GM19438 (cell line): ENCODE measurements around the gene ARHGAP21.
"Not testable (repeated sequence)": the region's sequence is repeated elsewhere in the genome, so short reads cannot be mapped to it uniquely, and the experiment has no call there.

Source experiments
- ATAC-seq: cut with Tn5 transposase; IDR thresholded peaks from one replicate; pipeline ENCODE4 v1.9.1; 2021; ENCODE audit warnings: low read depth; ENCODE audit not compliant: unreplicated experiment

Gene ARHGAP21

DNA sequence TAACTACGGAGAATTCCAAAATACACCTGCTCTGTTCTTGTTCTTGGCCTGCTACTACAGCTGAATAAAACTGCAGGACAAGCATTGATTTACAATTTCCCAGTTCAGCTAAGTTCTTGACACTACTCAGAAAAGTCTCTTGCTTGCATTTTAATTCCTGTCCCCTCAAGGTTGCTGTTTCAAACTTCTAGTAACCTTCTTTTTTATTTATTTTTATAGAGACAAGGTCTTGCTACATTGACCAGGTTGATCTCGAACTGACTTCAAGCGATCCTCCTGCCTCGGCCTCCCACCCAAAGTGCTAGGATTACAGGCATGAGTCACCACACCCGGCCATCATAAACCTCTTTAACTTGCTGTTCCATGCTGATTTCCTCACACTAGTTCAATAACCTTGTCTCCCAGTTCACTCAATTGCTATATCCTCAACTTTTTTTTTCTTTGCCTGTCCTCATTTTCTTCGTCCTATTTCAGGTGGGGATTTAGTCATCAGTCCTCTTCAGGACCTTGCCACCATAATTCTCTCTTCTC is 79.9 kb downstream of the ARHGAP21 start:
- peak; percentile 2 for ATAC-seq

DNA sequence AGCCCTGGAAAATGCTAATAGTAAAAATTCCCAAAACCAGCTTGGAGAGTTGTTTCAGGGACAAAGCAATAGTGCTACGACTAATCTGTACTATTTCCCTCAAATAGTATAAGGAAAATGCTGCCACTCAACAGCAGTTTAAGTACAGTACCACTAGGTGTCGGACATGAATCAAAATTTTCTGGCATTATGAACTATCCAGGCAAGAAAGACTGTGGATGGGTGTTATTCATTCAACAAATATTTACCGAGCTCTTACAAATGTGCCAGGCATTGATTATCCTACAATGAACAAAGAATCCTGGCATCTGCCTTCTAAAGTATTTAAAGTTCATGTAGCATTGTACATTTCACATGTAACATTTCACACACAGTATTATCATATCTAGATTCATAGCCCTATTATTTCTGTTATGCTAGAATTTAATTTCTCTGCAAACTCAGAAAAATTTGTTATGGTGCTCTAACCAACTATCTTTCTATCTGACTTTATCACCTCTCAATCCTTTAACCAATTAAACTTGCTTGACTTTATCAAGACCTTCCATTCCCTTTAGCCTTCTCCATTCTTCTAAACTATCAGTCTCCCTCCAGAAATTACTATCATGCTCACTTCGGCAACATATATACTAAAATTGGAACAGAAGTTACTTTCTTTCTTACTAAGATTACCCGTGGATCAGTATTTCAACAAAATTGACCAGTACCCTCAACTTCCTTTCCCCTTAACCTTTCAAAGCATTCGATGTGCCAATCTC is 80.6 kb downstream of the ARHGAP21 start:
- ATAC-seq, result peak; percentile 66

DNA sequence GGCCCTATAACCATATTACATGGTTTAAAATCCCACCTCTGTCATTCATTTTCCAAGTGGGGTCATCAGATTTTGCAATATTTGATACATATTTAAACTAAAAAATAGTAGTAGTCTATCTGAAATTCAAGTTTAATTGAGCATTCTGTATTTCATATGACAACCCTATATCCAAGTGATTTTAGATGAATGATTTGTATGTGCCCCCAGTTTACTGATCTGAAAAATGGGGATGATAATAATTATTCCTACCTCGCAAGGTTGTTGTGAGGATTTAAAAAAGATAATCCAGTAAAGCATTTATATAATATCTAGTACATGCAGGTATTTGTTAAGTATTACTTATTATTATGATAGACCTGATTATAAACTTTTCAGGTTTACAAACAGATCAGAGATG is 84.6 kb downstream of the ARHGAP21 start:
- ATAC-seq, result no peak

DNA sequence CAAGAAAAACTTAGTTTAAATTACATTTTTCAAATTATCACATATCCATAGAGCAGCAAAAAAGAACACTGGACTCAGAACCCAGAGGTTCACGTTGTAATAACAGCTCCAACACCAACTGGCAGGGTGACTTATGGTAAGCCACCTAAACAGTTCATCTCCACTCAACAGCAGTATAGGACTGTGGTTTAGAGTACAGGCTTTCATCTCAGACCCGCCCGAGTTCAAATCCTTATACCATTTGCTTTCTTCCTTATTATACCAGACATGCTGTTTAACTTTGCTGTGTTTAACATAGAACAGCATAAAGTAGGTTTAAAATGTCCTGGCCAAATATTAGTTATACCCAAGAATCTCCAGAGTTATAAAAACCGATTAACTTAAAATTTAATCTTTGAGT is 97.9 kb downstream of the ARHGAP21 start:
- no peak for ATAC-seq

DNA sequence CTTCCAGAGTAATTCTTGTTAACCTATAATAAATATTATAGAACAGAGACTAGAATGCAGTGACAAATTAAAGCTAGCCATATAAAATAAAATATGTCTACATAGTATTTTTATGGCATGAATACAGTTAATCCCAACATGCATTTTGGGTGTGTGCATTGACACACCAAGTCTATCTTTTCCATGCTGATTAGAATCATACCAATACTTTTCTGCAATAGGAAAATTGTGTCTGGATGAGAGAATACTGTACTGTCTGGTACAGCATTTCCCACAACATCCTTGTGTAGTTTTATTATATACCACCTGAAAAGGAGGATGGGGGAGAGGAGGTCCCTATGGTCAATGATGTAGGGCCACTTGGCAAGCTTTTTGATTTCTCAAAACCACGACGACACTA is 100.3 kb downstream of the ARHGAP21 start:
- ATAC-seq, result no peak

DNA sequence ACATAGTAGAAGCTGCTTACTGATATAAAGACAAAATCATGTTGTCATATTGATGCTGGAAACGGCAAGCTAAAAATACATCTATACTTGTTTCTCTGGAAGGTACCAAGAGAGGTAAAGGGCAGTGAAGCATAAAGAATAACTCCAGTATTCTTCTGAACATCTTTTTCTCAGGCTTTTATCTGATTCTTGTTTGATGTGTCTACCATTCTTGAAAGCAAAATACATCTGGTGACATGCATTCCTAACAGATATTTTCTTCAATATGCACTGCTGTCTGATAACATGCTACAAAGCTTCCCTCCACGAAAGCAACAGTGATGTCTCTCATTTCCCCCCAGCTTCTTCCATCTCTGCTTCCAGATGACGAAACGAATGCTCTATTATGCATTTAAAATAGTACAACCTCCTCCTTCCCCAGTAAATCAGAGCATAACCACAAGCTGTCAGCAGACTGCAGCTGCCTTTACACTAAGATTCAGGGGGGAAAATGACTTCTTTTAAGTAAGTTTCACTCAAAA is 100.8 kb downstream of the ARHGAP21 start:
- ATAC-seq, result no peak

DNA sequence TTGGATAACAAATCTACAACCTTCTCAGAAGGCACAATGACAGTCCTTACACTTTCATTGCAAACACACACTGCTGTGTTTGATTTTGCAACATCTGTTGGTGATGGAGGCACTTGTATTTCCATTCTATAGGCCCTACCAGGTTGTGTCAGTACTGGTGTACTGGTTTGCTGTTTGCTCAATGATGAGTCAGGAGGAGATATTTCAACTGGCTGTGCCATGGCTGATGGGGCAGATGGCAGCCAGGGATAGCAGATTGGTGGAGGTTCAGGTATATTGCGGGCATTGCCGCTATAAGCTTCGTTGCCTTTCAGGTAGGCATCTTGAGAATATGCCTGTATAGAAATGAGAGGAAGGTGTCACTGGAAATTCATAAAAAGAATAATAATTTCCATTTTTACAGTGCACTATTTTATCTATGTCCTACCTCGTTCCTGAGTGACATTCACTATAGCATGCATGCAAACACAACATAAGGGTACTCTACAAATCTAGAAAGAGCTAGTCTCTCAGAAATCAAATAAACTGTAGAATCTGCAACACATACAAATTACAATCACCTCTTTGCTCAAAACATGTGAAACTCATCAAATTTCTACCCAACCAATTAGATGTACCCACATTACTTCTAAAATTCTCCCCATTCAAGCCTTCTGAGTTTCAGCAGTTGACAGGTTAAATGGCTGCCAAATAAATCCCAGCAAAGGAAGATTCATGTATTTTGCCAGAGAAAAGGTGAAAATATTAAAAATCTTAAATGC is 102.5 kb downstream of the ARHGAP21 start:
- ATAC-seq, result not testable (repeated sequence)

DNA sequence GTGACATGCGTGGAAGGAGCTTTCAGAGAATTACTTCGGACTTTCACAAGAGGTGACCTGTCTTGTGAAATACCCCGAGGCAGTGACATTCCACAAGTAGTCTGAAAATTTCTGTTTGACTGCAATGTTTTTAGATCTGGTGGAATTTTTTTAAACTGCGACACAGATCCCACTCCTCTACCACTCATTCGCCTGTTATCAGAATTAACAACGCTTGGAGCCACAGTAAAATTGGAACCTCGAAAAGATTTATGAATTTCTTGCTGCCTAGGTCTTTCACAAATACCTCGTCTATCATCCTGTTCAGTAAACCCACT is 103.7 kb downstream of the ARHGAP21 start:
- ATAC-seq, result not testable (repeated sequence)

DNA sequence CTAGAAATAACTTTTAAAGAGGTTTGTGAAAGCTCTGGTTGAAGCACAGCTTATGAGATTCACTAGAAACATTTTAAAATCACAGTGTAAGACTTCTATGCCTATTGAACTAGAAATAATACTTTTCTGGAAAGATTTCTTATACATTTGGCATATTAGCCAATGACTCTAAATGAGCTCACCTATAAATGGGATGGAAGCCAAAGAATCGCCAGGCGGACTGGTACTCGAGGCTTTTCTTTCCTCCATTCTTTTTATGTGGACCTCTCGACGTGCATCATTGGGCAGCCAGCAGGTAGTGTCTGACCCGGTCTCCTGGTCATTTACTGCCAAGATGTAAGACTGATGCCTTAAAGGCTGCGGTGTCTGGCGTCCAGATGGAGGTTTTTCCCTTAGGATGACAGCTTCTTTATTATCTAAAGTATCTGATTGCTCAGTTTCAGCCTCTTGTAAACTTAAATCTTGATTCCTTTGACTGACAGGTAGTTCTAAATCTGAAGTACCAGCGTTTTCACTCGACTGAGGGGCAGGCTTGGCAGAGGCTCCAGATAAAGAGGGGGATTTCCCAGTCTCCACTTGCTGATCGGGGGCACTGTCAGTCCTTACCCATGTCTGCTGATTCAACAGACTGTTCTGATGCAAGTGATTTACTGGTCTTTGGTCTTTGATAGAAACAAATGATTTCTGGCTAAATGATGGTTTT is 104.2 kb downstream of the ARHGAP21 start:
- not testable (repeated sequence) for ATAC-seq

DNA sequence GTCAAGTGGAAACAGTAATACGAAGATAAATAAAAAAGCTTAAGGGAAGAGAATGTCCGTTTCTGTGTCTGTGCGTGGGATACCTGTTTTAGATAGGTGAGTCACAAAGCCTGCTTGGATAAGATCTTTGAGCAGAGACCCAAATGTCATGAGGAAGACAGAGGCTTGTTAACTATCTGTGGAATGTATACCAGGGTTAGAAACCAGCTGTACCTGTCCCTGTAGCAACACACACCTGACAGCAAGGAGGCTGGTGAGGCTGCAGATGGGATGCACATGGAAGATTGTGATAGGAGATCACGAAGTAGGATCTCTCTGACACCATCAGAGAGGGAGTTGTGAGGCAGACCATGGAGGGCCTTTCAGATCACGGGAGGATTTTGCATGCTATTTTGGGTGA is 105.3 kb downstream of the ARHGAP21 start:
- no peak for ATAC-seq

DNA sequence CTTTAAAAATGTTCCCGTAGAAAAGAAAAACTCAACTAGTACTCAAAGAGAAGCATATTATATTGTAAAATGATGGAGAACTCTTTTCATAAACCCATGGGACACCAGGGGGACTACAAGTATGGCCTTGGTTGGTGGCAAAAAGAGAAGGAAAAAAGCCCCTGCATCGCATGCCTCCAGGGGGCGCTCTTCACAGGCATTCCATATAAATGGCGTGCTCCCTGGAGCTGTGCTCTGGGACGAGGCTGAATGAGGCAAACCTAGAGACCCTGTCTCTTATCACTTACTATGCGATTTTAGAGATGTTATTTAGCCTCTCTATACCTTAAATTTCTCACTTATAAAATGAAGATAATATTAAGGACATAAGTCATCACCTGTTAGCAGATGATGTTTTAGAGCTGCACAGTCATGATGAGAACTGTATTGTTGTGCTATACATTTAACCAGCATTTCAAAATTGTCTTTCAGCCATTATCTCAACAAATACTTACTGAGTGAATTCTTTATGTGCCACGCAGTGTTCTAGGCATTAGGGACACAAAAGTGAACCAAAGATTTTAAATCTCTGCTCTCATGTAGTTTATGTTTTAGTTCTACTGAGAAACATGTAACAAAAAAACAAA is 105.8 kb downstream of the ARHGAP21 start:
- ATAC-seq, result no peak

DNA sequence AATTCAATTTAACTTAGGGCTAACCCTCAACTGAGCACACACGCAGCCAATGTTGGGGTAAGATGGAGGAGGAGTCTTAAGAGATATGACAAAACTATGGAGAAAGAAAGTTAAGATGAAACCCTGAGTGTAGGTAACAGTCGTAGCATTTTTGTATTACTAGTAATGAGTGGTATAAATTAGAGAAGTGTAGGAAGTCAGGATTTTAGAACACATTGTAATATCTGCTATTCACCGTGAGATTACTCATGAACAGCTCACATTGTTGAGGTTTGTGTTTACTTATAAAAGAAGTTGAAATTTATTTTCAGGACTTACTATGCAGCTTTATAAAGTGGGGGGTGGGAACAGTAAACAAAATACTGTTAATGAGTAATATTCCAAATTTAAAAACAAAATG is 107.2 kb downstream of the ARHGAP21 start:
- ATAC-seq, result no peak

DNA sequence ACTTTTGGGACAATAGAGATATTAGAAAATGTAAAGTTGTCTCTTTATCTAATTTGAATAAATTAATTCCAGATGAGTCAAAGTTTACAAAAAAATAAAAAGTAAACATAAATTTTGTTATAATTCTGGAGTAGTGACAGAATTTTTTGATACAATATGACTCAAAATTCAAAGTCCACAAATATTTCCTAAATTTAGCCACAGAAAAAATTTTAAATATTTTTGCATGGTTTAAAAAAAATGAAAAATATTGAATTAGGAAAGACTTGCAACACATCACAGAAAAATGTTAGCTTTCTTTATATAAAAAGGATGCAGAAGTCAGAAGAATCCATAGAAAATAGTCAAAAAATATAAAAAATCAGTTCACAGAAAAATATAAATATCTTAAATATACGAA is 117.7 kb downstream of the ARHGAP21 start:
- no peak for ATAC-seq

DNA sequence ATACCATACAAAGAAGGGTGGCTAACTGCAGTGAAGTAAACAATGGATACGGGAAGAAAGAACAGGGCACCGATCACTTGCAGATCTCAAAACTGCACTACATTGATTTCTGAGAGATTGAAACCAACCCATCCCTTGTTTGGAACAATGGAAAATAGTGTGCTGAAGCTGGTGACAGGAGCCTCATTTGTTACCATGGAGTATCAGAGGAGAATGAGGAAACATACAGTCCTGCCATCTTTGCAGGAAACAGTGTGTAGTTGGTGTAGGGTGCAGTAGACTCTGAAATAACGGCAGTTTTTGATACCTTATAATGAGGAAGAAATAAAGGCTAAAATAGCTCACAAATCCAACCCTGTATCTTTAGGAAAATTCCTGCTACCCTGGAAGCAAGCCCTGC is 118.5 kb downstream of the ARHGAP21 start:
- no peak for ATAC-seq

DNA sequence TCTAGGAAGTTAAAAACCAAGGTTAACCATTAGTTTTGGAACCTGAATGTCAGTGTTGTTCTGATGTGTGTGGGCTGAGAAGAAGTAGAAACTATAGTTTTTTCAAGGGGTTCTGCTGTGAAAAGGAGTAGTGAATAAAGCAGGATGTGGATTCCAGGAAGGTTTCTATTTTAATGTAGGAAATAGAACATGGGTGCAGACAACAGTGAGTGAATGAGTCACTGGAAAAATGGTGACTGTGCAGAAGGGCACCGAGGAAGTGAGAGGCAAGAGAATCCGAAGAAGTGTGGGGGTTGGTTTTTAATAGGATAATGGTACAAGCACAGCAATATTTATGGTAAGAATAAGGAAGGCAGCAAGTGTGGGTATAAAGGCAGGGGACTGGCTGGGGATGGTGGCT is 120.4 kb downstream of the ARHGAP21 start:
- no peak for ATAC-seq

DNA sequence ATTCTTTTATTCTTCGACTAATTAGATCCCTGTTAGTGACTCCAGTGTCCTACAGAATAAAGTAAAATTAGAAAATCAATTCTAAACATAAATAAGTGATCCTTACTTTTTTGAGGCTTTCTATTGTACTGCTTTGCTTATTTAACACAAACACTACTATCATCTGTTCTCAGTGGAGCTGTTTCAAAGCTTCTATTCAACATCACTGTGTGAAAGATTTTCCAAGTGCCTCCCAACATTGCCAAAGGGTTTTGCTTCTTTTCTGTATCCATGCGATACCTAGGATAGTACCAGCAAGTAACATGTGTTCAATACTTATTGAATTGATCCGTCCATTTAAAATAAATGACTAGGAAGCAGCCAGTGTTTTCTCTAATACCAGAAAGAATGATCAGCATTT is 125.7 kb downstream of the ARHGAP21 start:
- ATAC-seq, result no peak

DNA sequence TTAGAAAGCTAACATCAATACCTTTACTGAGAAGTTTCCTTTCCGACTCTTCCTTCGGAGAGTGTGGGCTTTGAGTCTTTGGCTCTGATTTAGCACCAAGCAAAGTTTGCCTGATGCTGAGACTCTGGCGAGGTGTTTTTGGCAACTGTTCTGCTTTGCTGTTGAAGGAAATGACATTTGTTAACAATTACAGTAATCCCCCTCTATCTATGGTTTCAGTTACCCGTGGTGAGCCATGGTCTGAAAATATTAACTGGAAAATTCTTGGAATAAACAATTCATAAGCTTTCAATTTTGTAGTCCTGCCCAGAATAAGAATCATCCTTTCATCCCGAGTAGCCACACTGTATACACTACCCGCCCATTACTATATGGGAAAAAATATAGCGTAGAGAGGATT is 126.3 kb downstream of the ARHGAP21 start:
- ATAC-seq, result no peak

DNA sequence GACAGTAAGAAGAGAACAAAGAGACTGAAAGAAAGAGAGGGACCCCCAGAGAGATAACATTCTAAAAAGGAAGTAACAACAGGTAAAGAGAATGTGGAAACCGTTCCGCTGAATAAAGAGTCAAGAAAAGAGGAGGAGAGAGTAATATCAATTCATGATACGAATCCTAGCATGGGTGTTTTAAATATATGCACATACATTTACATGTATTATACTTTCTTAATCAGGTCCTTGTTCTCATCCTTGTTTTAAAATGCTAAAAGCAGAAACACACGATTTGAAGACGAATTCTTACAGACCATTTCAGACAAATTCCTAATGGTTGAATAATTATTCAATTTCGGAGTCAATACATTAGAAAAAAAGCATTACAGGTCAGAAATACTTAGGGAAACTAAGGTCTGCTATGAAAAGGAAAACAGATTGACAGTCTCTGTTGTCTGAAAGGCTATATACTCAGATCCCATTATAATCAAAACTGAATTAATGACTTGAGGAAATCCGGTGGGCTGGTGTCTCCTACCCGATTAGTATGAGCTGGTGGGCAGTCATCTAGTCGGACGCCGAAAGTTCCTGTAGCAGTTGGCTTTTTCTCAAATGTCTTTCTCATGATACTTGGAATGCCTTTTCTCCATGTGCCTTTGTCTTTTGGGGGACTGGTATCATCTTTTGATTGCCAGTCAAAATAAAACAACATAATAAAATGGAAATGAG is 127.3 kb downstream of the ARHGAP21 start:
- ATAC-seq, result no peak

DNA sequence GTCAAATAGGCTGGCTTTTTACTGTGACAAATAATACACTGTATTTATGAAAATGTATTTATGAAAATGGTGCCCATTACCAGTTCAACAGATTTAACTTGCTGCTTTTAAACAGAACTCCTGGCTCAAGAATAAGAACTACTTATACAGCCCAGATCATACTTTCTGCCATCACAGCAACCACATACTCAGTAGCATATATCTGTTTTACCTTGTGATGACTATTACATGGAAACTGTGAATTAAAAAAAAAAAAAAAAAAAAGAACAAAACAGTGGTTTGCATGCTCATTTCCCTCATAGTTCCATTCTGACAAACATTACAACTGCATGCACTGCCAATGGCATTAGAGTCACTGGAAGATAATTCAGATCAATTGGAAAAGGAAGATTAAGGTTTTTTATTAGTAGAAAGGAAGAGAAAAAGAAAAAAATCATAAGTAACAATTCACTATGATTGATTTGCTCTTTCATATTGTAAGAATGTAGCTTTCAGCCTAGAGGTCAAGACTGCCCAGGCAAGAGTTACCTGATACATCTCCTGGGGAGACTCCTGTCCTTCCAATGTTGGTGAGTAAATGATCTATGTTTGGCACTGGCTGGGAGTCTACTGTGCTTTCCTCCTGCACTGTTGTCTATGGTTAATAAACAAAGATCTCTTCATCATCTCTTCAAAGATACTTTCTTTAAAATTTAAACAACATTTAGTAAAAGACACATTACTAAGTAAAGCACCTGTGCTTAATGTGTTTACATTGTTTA is 132.8 kb downstream of the ARHGAP21 start:
- no peak for ATAC-seq
